CD4-positive, alpha-beta T cell treated with Interleukin-15 for 1 hour (primary cell): Measurements from ENCODE around the gene CYP2A6.
A peak's percentile ranks its signal among the peaks of the same experiment; 100 is the strongest.
"Not testable (repeated sequence)": the region's sequence is repeated elsewhere in the genome, so short reads cannot be mapped to it uniquely, and the experiment has no call there.

Source experiments
- DNase-seq: peaks from one replicate; pipeline ENCODE4 v3.0.0-alpha.2; 2020

CYP2A6 gene

DNA sequence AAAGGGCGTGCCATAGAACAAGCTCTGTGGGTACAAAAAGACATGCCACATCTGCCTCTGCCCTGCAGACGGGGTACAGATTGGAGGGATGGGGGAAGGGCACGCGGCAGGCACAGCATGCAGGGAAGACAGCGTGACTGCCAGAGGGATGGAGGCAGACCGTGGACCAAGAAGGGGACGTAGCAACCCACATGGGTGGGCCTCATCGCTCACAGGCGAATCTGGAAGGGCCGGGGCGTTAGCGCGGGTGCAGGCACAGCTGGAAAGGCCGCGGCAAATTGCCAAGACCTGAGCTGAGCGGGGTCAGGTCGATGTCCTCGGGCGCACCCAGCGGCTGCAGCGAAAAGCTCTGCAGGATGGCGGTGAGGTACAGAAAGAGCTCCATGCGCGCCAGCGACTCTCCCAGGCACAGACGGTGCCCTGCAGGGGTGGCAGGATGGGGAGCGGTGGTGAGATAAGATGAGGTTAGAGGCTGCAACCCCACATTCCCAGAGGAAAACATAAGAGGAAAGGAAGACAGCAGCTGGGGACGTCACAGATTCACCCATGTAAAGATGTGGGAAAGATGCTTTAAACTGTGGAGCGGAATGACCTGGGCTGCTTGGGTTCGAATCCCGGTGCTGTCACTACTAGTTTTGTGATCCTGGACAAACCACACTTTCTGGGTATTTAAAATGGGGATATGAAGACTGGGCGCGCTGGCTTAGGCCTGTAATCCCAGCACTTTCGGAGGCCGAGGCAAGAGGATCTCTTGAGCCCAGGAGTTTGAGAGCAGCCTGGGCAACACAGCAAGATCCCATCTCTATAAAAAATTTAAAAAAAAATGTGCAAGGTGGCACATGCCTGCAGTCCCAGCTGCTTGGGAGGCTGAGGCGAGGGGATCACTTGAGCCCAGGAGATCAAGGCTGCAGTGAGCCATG, 31.5 kb downstream of the CYP2A6 start:
- peak; percentile 84 for DNase-seq

DNA sequence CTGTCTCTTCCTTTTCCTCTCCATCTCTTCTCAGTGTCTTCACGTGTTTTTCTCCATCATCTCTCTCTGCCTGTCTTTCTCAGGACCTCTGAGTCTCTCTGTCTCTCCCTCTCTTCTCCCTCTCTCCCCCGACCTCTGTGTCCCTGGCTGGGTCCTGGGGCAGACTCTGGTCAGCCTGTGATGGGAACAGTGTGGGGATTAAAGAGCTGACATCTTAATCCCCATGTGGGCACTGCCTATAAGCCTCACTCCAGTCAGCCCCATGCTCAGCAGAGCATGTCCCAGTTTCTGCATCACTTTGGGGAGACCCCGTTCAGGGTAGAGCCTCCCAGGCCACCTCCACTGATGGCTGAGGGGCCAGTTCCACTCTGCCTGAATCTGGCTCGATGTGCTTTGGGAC, 35.0 kb downstream of the CYP2A6 start:
- no peak for DNase-seq

DNA sequence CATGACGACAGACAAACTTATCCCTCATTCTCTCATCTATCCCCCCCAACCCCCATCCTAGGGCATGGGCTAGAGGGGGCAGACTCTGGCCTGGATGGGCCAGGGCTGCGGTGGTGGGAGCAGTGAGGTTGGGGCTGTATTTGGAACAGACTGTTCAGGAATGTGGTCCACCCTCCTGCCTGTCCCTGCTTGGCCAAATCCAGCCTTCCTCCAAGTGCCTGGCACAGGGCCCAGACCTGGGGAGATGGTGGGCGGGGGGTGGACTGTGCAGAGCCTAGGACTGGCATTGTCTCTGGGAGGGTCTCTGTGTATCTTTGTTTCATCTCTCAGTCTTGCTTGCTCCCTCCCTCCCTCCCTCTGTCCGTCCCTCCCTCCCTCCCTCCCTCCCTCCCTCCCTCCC, 37.1 kb downstream of the CYP2A6 start:
- no peak for DNase-seq

DNA sequence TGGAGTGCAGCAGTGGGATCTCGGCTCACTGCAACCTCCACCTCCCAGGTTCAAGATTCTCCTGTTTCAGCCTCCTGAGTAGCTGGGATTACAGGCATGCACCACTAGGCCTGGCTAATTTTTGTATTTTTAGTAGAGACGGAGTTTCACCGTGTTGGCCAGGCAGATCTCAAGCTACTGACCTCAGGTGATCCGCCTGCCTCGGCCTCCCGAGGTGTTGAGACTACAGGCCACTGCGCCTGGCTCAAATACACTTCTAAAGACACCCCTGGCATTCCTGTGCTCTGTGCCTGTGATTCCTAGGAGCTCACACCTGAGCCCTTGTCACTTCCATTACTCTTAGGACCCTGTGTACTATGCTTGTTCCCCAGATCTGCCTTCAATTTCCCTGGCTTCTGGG, 37.7 kb downstream of the CYP2A6 start:
- DNase-seq = not testable (repeated sequence)

DNA sequence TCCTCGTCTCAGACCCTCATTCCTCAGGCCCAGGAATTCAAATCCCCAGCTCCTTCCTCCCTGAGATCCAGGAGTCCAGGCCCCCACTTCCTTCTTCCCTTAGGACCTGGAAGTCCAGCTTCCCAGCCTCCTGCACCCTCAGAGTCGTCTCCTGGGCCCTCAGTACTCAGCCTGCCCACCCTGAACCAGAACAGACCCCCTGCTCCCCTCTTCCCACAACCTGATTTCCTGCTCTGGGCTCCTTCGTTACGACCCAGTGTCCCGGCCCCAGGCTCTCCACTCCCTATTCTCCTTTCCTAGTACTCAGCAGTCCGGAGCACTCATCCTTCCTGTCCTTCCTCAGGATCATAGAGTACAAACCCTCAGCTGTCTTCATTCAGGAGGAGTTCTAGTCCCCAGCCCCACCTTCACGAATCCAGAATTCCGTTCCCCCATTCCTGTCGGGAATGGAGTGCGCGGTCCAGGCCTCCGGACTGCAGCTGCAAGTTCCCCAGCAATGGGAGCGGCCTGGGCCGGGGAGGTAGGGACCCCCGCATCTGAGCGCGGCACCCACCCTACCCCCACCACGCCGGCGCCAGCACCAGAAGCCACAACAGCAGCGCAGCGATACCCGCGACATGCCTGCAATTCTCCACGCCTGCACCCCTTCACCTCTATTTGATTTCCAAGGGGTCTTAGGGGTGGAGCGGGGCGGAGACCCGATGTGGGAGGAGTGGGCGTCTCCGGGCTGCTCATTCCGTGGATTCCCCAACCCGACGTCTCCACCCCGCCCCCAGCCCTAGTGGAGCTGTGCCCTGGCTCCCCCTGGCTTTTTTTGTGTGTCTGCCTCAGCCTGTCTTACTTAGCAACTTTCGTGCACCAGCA, 38.5 kb downstream of the CYP2A6 start:
- DNase-seq = no peak

DNA sequence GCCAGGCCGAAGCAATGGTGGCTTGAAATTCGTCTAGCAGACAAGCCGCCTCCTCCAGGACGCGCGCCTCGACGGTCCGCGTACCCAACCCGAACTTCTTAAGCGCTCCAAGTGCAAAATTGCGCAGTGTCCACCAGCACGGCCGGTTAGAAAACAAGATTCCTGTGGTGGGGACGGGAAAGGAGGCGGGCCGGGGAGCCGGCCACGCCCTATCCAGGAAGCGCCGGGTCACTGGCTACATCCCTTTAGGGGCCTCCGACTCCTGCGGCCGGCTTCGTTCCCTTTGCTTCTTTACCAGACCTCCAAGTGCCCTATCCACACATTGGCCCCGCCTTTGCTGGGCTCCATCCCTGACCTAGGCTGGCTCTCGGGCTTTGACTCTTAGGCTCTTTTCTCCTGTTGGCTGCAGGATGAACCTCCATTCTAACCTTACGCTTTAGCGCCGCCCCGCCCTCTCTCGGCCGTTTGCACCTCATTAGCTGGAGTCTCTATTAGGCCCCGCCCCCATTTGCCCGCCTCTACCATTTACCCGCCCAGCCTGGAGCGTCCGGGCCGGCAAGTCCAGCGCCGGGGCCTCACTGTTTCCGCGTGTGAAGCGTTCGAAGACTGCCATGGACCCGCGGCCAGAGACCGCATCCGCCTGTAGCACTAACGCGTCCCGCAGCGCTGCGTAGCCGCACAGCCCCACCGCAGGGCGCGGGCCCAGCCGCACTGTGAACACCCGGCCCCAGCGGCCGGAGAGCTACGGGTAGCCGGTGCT, 39.4 kb downstream of the CYP2A6 start:
- peak; percentile 66 for DNase-seq

DNA sequence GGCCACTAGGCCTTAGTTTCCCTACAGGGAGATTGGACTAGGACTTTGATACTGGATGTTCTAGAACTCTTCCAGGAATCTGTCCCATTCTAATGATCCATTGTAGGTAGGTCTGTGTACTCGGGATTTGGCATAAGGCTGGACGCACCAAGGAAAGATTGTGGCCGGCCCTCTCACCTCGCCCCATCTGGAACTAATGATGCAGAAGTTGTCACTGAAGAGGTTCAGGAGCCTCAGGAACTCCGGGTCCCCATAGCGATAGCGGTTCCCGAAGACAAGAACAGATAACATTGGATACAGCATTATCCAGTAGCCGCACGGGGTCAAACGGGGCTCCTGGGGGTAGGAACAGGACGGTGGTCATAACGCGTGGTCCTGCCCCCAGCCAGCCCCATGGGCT, 40.1 kb downstream of the CYP2A6 start:
- DNase-seq = no peak

DNA sequence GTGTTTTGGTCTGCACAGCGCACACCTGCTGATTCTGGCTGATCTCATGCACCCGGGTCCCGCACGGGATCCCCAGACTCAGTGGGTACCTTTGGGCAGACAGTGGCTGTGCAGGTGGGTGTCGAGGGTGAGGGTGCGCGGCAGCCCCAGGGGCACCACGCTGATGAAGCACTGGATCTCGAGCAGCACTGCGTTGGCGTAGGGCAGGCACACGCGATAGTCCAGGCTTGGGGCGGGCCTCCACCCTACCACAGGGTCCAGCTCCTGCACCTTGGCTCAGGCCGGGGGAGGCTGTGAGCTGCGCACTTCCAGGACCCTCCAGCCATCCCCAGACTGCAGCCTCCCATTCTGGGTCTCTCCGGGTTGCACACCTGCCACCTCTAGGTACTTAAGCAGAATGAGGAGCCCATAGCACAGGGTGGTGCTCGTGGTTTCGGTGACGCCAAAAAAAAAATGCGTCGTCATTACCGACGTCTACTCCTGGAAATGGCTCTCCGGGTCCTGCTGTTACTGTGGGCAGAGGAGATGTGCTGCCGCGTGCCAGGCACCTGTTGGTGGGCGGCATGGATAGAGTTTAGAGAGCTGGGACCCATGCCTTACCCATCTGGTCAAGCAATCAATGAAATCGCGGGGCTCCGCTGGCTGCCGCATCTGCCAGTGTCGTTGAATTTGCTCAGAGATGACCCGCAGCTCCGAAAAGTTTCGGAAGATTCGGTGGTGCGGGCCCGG, 40.7 kb downstream of the CYP2A6 start:
- no peak for DNase-seq

DNA sequence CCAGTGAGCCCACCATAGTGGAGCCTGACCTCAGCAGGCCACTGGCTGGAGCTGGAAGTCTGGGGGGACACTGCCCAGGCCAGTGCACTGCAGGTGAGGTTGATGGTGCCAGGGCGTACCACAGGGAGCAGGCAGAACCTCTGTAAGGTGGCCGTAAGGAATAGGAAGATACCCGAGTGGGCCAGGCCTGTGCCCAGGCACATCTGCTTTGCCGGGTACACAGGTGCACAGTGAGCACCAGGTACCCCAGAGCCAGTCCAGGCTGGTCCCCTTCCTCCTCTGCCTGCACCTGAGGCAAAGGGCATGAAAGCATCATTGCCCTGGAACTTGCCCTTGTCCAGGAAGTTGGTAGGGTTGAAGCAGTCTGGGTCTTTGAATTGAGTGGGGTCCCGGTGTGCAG, 41.8 kb downstream of the CYP2A6 start:
- no peak for DNase-seq

DNA sequence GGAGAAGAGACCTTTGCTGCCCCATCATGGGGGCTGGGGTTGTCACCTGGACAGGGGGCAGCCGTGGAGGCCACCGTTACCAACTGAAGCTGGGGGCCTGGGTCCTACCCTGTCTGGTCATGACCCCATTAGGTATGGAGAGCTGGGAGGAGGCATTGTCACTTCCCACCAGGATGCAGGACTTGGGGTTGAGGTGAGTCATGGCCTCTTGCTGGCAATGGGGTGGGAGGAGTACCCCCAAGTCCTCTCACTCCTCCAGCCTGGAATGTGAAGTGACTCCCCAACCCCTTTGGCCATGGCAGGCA, 42.3 kb downstream of the CYP2A6 start:
- no peak for DNase-seq

DNA sequence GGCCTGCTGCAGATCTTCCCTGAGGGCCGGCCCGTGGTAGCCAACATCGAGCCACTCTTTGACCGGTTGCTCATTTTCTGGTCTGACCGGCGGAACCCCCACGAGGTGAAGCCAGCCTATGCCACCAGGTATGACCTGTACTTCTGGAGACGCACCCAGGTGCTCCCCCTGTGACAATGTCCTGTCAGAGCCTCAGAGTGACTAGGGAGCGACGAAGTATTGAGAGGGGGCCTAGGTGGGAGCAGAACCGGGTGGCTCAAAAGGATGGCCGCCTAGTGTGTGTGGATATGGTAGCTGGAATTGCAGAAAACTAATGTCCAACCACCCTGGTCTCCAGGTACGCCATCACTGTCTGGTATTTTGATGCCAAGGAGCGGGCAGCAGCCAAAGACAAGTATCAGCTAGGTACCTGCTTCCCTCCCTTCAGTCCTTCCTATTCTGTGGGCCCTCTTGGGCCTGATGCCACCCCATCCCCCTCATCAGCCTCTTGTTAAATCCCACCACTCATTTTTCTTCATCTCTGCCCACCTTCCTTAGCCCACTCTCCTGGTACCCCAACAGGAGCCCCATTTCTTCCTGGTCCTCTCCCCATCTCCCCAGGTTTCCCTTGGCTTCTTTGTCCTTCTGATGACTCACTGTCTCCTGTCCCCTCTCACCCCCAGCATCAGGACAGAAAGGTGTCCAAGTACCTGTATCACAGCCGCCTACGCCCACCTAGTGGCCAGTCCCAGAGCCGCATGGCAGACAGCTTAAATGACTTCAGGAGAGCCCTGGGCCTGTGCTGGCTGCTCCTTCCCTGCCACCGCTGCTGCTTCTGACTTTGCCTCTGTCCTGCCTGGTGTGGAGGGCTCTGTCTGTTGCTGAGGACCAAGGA, 42.9 kb downstream of the CYP2A6 start:
- DNase-seq = peak; percentile 41

DNA sequence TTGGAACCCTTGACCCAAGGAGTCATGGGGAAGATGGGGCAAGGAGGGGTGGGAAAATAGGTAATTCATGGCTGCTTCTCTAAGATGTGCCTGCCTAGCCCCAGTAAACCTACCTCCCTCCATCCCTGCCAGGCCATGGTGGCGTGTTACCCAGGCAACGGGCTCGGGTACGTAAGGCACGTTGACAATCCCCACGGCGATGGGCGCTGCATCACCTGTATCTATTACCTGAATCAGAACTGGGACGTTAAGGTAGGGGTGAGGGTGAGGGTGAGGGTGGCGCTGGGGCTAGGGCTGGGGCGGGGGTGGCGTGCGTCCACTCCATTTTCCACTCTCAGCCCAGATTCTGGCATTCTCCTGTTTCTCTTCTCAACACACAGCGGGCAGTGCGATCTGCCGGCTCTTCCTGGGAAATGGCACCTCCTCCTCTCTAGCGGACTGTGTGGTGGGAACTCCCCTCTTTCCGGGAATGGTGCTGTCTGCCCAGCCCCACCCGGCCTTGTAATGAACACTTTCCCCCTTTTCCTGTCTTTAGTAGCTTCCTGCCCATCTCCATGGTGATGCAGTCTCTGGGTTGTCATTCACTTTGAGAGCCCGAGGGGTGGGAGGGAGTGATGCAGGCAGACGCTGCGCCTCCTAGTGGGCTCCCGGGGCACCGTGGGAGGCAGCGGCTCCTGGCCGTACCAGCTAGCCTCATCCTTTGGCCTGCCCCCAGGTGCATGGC, 43.7 kb downstream of the CYP2A6 start:
- peak; percentile 86 for DNase-seq

DNA sequence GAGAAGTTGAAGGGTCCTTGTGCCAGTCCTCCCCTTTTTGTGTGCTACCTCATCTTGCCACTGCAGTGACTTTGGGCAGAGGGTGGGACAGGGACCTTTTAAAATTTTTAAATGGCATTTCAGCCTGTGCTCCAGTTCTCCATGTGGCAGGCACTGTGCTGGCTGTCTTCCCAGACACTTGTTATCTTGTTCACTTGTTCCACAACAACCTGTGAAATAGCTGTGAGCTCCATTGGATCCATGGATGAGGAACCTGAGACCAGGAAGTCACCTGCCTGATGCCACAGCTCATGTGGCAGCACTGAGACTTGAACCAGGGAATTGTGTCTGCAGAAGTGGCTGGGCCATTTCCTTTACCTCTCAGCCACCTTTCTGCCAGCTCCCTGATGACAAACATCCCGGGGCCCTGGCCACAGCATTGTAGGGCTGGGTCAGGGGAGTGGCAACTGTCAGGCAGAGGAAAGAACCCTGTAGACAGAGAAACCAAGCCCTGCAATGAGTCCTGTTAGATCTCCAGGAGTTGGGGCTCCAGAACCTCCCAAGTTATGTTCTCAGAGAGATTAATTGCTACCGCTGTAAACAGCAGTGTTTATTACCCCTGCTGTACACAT, 44.9 kb downstream of the CYP2A6 start:
- DNase-seq = peak; percentile 50

DNA sequence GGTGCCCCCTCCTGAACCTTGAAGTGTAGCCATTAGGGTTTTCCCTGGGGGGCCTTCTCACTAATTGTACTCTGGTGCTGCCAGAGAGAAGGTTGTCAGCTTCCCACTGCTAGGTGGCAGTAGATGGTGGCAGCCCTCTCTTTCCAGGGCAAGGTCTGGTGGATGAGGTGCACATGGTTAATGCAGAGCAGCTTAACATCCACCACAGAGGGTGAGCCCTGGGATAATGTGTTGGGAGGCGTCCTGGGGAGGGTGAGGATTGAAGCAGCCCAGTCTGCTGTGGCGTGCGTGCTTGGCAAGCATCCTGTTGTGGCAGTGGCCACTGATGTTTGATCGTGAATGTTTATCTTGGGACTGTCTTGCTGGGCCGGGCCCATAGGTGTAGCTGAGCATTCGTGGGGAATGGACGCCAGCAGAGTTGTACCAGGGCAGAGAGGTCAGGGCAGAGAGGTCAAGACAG, 45.4 kb downstream of the CYP2A6 start:
- no peak for DNase-seq

DNA sequence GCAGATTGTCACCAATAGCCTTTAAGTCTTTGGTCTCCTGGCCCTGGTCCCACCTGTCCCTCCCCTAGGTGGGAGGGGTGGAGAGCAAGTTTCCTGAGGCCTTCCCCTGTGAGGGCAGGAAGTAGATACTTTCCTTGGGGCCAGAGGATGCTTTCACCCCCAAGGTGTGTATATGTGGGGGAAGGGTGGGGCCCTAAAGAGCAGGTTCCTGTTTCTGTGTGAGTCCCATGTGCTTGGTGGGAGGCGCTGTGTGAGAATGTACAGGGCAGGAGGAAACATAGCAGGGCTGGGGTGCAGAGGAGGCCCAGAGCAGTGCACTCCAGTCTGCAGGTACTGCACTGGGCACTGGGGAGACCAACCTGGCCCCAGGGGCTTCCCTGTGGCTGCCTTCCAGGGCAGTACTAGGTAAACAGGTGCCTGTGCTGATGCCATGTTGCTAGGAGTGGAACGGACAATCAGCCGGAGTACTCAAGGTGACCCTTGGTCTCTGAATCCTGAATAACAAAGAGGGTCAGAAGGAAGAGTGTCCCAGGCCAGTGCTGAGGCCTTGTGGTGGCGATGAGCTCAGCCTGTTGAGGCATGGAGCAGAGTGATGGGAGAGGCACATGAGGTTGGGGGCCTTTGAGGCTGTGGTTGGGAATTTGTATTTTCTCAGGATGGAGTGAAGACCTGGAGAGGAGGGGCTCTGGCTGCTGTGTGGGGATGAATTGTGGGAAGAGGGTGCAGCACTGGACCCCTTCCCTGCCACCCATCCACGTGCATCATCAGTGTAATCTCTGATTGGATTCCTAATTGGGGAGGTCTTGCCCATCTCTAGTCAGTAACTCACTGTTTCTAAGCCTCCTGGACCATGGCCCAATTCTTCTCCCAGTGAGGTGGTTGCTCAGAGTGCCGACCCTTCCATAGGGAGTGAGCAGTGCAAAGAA, 46.1 kb downstream of the CYP2A6 start:
- DNase-seq = peak; percentile 88

DNA sequence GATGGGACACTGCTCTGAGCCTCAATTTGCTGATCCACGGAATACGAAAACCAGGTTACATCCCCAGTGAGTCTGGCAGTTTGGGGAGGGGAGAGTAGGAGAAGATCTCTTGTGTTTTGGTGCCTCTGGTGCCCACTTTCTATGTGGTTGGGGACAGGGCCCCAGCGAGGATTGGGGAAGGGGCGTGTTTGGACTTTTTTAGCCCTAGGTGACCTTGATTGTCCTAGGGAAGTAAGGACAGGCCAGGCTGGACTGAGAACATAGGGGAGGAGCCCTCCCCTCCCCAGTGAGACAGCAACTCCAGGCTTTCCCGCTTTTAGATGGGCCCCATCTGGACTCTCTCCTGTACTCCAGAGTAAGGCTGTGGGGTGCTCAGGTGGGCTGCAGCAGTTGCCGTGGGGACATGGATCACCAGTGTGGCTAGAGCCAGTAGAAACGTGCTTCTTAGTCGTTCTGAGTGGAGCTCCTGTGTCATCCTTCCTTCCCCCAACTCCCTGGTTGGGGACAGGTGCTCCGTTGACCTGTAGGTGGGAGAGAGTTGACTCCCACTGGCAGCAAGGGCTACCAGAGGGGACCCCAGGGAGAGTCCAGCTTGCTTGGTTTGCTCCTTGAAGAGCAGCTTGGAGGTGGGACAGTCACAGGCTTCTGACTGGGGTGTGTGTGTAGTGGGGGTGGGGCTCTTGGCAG, 46.9 kb downstream of the CYP2A6 start:
- no peak for DNase-seq

DNA sequence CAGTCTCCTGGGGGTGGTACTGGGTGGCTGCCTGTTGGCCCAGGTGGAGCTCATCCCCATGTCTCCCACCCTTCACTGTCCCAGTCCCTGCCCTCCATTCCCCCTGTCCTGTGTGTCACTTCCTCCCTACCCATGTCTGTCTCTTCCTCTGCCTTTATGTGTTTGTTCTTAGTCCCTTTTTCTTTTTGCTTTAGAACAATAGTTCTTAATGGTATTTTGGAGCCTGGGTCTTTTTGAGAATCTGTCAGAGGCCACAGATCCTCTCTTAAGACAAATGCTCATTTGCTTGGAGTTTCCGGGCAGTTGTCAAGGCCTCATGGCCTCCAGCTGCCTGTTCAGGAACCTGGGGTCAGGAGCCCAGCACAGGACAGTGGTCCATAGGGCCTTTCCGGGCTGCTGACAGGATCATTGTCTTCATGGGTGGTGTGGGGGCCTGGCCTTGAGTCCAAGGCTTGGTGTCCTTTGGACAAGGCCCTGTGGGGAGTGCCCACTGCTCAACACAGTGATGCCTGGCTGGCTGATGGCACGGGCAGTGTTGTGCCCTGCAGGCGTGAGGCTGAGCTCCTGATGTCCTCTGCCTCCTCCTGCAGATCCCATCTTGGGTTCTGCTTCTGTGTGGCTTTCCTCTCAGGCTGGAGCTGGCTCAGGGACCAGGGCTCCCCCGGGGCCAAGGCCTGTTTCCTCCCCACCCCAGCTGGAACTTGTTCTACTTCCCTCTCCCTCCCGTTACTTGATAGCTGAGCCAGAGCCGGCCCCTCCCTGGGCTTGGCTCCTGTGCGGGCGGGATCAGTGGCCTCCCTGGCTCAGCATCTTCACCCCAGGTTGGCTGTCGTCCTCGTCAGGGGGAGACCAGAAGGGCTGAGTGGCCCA, 47.7 kb downstream of the CYP2A6 start:
- no peak for DNase-seq
